GM12891 (cell line): Measurements from ENCODE around the gene CTDSPL.

Experiments
- DNase-seq: peaks from one replicate; pipeline ENCODE4 v3.0.0; 2011; ENCODE audit warnings: low spot score; ENCODE audit not compliant: insufficient read length
- FAIRE-seq: peaks from 2 replicates; lab custom pipeline; 2011; peaks lifted over from hg19 to GRCh38; lab: Jason Lieb, UNC
- PAX5 ChIP-seq: IDR thresholded peaks from 2 replicates; pipeline ENCODE4 v1.6.1; 2011; ENCODE audit warnings: low read length, moderate library complexity, mild to moderate bottlenecking; ENCODE audit not compliant: insufficient read depth, severe bottlenecking
- POLR2A ChIP-seq: IDR thresholded peaks from 2 replicates; pipeline ENCODE4 v1.6.1; 2011; ENCODE audit warnings: low read depth, low read length, control low read depth
- POLR2AphosphoS5 ChIP-seq: IDR thresholded peaks from 2 replicates; pipeline ENCODE4 v1.6.1; 2011; ENCODE audit warnings: low read depth, low read length, control low read depth
- POU2F2 ChIP-seq: IDR thresholded peaks from 2 replicates; pipeline ENCODE4 v1.6.1; 2011; ENCODE audit warnings: low read depth, mild to moderate bottlenecking, control low read depth, low read length, moderate library complexity
- SPI1 ChIP-seq: IDR thresholded peaks from 2 replicates; pipeline ENCODE4 v1.6.1; 2011; ENCODE audit warnings: low read depth, low read length, control low read depth
- TAF1 ChIP-seq: IDR thresholded peaks from 2 replicates; pipeline ENCODE4 v1.6.1; 2011; ENCODE audit warnings: low read depth, low read length, control low read depth

CTDSPL gene

GRCh38 chr3:37906734-37907282, 45.1 kb downstream of the CTDSPL start:
- peak; percentile 26 for FAIRE-seq

GRCh38 chr3:37907371-37907770, 45.7 kb downstream of the CTDSPL start:
- no peak for TF ChIP-seq POLR2A
- no peak for TF ChIP-seq SPI1
- no peak for TF ChIP-seq TAF1
- TF ChIP-seq PAX5 = no peak
- no peak for TF ChIP-seq POU2F2
- TF ChIP-seq POLR2AphosphoS5 = no peak
- FAIRE-seq (no peak), DNase-seq (no peak)

More at GRCh38 chr3:37906734-37907282, 45.1 kb downstream of the CTDSPL start:
- TF ChIP-seq SPI1 (peak; percentile 40), PAX5 (no peak), POU2F2 (0 out of 2 replicates have a peak, but pooled peaks have one; percentile 34)
- DNase-seq = no peak

GRCh38 chr3:37907906-37908305, 46.2 kb downstream of the CTDSPL start:
- peak; percentile 16 for DNase-seq
- no peak for TF ChIP-seq POLR2A
- 0 out of 2 replicates have a peak, but pooled peaks have one; percentile 32 for TF ChIP-seq POU2F2
- TF ChIP-seq SPI1 = 0 out of 2 replicates have a peak, but pooled peaks have one; percentile 13
- FAIRE-seq = peak; percentile 75

GRCh38 chr3:37909067-37909911, 47.6 kb downstream of the CTDSPL start:
- no peak for FAIRE-seq
- TF ChIP-seq POLR2A (no peak), TAF1 (no peak), PAX5 (no peak), POLR2AphosphoS5 (no peak), POU2F2 (no peak), SPI1 (no peak)

GRCh38 chr3:37910671-37911400, 49.2 kb downstream of the CTDSPL start:
- TF ChIP-seq POU2F2 (no peak), PAX5 (no peak), POLR2AphosphoS5 (no peak), TAF1 (no peak), POLR2A (no peak), SPI1 (no peak)
- DNase-seq (no peak), FAIRE-seq (no peak)

More at GRCh38 chr3:37909067-37909911, 47.6 kb downstream of the CTDSPL start:
- no peak for DNase-seq

- DNase-seq (no peak), FAIRE-seq (no peak)
- TF ChIP-seq POLR2AphosphoS5 (no peak), POLR2A (no peak)
Measured at GRCh38 chr3:37912052-37912733, 50.5 kb downstream of the CTDSPL start.

GRCh38 chr3:37913522-37913921, 51.8 kb downstream of the CTDSPL start:
- FAIRE-seq (no peak), DNase-seq (no peak)
- TF ChIP-seq TAF1 = no peak
- no peak for TF ChIP-seq POU2F2
- no peak for TF ChIP-seq POLR2AphosphoS5

- no peak for FAIRE-seq
- TF ChIP-seq TAF1 (no peak), POLR2A (no peak), PAX5 (no peak), POLR2AphosphoS5 (no peak), POU2F2 (no peak), SPI1 (no peak)
Measured at GRCh38 chr3:37916685-37917084, 55.0 kb downstream of the CTDSPL start.

GRCh38 chr3:37918627-37919026, 56.9 kb downstream of the CTDSPL start:
- FAIRE-seq (no peak), DNase-seq (no peak)
- TF ChIP-seq POU2F2 (no peak), POLR2AphosphoS5 (no peak), POLR2A (no peak), SPI1 (no peak), TAF1 (no peak), PAX5 (no peak)

More at GRCh38 chr3:37916685-37917084, 55.0 kb downstream of the CTDSPL start:
- DNase-seq = no peak
